Dermis blood vessel endothelial cell (primary cell): ENCODE measurements around the gene FOXN3. TPM values are rescaled to one million over a fixed set of nuclear protein-coding genes. Genes with fewer than 3 reads are reported as not detected.

ENCODE experiments used
- DNase-seq: peaks from one replicate; pipeline ENCODE4 v3.0.0; 2010
- total RNA-seq: library from RNA; depleted of rRNA; stranded (reverse); fragments of >200 nt; gene quantifications from 2 replicates; pipeline ENCODE4 v1.2.3, GENCODE V29; 2014

FOXN3 gene
- total RNA-seq, 1 donor from 2014 or later, result 25.9 TPM

DNA sequence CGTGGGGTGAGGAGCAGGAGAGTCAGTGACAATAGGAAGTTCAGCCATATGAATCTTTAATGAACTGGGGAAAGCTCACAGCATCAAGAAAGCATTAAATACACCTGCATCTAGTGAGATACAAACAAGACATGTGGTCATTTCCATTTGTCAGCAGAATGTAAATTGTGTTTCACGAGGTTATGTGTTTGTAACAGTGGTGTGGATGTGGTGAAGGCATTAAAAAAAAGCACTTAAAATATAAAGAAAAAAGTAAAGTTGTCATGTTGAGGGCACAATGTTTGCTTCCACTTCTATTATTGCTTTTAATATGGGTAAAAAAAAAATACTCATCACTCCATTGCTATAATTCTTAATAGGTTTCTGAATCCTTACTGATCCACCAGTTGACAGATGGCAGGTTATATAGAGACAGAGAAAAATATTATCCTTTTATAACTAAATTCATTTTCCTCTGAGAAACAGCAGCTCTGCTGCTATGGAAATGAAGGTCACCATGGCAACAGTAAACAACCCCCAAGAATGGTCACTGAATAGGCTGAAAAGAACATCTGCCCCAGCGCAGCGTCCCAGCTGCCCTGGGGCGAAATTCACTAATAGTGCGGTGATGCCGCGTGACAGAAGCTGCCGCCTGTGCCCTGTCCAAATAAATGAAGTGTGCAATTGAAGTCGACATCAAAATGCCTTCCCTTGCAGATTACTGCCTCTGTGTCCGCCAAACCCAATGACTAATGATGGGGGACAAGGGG, 226.1 kb downstream of the FOXN3 start:
- DNase-seq, result peak; percentile 28

DNA sequence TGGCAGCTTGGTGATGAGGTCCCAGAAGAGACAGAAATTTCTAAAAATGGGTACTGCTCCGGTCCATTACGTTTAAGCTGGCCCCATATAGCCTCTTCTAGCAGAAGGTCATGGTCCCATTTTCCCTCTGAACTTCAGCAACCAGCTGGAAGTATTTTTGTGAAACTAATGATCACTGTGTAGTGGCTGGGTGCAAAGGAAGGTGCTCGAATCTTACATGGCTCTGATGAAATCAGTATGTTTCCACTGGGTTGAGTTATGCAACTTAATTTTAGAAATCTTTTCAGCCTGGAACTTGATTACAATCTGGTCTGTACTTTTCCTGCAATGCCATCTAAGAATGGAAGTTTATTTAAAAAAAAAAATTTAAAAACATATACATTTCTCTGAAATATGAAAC, 228.5 kb downstream of the FOXN3 start:
- no peak for DNase-seq

GRCh38 chr14:89187501-89187900, 229.5 kb downstream of the FOXN3 start:
- DNase-seq, result no peak

DNA sequence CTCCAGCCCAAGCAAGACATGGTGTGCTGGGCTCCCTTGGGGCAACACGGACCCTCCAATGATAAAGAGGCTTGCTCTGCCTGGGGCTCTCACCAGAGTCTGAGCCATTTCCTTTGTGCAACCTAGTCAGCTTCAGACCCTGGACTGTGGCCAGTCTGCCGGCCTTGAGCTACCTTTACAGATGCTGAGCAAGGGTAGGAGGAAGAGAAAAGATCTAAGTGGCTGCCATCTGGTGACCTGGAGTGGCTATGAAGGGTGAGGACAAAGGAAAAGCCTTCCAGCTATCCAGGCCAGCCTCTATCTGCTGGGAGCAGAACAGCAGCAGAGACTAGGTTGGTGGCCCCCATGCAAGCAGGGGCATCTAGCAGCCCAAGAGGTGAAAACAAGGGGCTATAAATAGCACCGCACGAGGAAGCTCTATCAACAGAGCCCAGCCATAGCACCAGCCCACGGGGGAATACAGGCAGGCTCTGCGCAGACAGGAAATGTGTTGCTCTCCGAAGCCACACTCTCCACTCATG, 230.1 kb downstream of the FOXN3 start:
- DNase-seq, result peak; percentile 10

GRCh38 chr14:89185919-89186855, 230.8 kb downstream of the FOXN3 start:
- no peak for DNase-seq

DNA sequence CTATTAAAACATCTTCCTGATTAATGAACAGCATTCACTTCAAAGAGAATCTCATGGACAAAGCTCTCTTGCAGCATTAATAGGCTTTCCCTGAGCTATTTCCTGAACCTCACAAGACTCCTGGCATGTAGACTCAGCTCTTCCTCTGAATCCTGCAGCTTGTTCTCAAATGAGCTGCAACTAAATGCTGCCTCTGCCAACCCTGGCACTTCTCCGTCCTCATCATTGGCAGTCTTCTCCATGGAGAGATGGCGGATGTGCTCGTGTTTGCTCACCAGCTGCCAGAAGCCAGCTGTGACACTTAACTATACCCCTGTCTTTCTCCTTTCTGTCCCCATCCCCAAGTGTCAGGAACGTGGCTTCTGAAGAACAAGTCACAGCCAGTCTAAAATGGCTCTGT, 232.1 kb downstream of the FOXN3 start:
- DNase-seq, result peak; percentile 21

- DNase-seq, result no peak
These were observed 234.7 kb downstream of the FOXN3 start for GRCh38 chr14:89182326-89182725.

DNA sequence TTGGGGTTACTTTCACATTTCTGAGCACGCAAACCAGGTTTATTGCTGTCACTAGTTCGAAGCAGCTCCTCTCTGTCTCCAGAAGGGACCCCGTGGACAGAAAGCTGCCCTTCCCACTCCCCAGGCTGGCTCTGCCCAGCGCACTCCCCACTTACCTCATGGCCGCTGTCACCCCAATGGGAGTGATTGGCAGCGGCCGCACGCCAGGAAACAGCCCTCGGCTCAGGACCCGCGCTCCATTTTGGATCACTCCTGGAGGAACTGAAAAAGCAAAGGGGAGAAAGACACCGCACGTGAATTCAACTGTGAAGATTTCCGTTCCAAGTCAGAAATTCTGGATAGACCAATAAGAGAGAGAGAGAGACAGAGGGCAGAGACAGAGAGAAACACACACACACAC, 236.5 kb downstream of the FOXN3 start:
- no peak for DNase-seq

DNA sequence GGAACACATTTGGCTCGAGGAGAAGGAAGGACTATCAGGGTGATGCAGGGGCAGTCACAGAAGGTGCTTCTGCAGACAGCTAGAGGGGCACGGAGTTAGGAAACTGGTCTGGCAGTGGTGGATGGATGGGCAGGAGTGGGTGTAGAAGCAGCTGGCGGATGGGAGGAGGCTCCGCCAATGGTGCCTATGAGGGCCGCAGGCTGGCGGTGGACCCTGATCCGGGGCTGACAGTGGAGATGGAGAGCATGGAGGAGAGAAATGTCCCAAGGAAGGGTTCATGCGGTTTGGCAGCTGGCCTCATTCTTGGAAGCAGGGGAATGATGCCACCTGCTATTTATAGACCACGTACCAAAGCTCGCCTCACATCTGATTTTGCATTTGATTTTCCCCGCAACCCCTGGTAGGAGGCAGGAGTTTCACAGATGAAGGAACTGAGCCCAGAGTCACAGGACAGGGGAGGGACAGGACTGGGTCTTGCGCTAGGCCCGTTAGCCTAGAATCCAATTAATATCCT, 237.1 kb downstream of the FOXN3 start:
- no peak for DNase-seq

DNA sequence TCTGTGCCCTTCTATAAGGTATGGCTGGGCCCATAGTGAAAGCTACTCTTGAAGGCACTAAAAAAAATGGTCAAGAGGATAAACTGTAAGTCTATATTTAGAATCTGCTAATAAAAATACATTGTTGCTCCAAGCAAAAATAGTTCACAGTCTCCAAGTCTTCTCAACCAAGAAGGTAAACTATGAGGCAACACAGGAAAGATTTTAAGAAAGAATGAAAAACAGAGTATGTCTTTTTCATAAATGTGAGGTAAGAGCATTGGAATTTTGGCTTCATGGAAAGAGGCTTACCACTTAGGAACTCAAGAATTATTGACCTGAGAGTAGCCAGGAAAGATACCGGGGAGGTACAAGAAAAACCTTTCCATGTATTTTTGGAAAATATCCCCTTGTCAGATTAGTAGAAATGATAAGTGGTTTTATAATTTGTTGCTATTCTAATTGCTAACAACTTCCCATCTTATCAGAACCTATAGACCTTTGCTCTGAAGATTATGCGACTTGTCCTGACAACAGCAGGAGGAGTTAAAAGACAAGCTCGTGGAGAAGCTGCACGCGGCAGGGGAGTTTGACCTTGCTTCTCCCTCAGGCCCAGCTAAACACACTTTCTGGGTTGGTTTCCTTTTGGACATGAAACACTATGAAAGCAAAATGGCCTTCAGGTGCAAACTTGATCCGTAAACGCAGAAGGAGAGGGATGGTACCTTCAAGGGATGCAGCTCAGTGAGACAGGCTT, 238.1 kb downstream of the FOXN3 start:
- no peak for DNase-seq

DNA sequence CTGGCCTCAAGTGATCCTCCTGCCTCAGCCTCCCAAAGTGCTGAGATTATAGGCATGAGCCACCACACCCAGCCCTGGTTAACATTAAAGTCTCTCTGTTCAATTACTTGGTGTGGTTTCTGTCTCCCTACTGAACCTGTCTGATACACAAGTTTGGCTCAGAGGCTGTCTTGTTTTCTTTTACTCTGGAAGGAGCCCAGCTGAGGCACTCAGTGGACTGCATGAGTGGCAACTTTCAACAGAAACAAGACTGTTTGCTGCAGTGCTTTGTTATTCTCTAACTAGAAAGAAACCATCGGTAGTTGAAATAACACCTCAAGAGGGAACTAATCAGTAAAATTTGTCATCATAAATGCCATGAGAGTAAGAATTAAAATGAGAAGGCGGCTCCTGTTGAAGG, 238.7 kb downstream of the FOXN3 start:
- DNase-seq, result no peak

- DNase-seq, result no peak
These were observed 240.9 kb downstream of the FOXN3 start for GRCh38 chr14:89175881-89176799.

- DNase-seq, result no peak
These were observed 245.4 kb downstream of the FOXN3 start for GRCh38 chr14:89171628-89172027.

DNA sequence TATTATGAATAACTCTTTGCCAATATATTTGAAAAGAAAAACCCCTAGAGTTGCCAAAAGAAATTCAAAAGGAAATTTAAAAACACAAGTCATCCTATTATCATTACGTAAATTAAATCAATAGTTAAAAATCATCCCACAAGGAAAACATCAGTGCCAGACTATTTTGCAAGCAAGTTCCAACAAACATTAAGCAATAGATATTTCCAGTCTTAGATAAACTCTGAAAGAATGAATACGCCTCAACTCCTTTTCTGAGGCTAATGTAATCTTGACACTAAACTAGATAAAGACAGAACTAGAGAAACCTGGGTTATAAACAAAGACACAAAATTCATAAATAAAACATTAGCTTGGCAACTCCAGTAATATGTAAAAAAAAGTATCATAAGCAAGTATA, 245.9 kb downstream of the FOXN3 start:
- no peak for DNase-seq

- peak; percentile 11 for DNase-seq
These were observed 249.3 kb downstream of the FOXN3 start for GRCh38 chr14:89167705-89168104.

- no peak for DNase-seq
These were observed 250.4 kb downstream of the FOXN3 start for GRCh38 chr14:89166633-89167032.

GRCh38 chr14:89165189-89166181, 251.5 kb downstream of the FOXN3 start:
- DNase-seq, result no peak

GRCh38 chr14:89164168-89165073, 252.6 kb downstream of the FOXN3 start:
- no peak for DNase-seq

DNA sequence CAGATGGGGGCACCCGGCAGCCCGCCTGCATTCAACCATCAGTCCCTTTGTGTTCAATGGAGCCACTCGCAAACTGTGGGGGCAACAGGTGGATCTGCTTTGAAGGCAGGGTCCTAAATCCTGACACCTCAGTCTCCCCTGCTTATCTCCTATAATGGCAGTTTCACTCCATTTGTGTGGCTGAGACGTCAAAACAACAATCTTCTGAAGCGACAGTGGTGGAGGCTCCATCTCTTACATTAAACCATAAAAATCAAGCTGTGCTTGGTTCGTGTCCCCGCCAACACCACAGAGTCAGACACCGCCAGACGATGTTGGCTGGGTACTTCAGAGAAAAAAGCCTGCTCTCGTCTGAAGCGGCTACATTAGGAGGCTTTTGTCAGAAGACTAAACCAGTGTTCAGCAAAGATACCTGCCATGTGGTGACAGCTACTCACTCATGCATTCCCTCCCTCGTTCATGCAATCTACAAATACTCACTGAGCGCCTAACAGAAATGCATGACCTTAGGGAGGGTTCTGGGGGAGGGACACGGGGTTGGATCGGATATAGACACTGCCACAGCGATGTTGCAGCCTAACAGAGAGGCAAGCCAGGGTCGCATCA, 253.9 kb downstream of the FOXN3 start:
- DNase-seq, result no peak
